HEK293 (cell line): ENCODE results near the gene MINAR2.

Experiments used
- KLF9 ChIP-seq: fragments of 450-650 bp; formaldehyde crosslinking; IDR thresholded peaks from 2 replicates; pipeline ENCODE4 v1.5.1; 2016; ENCODE audit warnings: missing biosample characterization, missing genetic modification characterization, low read depth
- MYNN ChIP-seq: fragments of 450-650 bp; formaldehyde crosslinking; IDR thresholded peaks from 2 replicates; pipeline ENCODE4 v1.5.1; 2016; ENCODE audit warnings: missing biosample characterization, missing genetic modification characterization, borderline replicate concordance
- MZF1 ChIP-seq: fragments of 450-650 bp; formaldehyde crosslinking; IDR thresholded peaks from 2 replicates; pipeline ENCODE4 v1.5.1; 2017; ENCODE audit warnings: missing biosample characterization, missing genetic modification characterization, borderline replicate concordance
- TRIM28 ChIP-seq: IDR thresholded peaks from 2 replicates; pipeline ENCODE4 v1.6.1; 2011; ENCODE audit warnings: low read length, control low read depth, borderline replicate concordance
- ZBTB7A ChIP-seq: fragments of 450-650 bp; formaldehyde crosslinking; IDR thresholded peaks from 2 replicates; pipeline ENCODE4 v1.5.1; 2016; ENCODE audit warnings: low read depth, missing biosample characterization, missing genetic modification characterization
- ZFP3 ChIP-seq: fragments of 450-650 bp; formaldehyde crosslinking; IDR thresholded peaks from 2 replicates; pipeline ENCODE4 v1.5.1; 2016; ENCODE audit warnings: low read depth, missing biosample characterization, missing genetic modification characterization
- ZNF121 ChIP-seq: fragments of 450-650 bp; formaldehyde crosslinking; IDR thresholded peaks from 2 replicates; pipeline ENCODE4 v1.5.1; 2016; ENCODE audit warnings: missing biosample characterization, missing genetic modification characterization
- ZNF221 ChIP-seq: fragments of 450-650 bp; formaldehyde crosslinking; IDR thresholded peaks from 2 replicates; pipeline ENCODE4 v1.5.1; 2017; ENCODE audit warnings: missing biosample characterization, missing genetic modification characterization, borderline replicate concordance
- ZNF350 ChIP-seq: fragments of 450-650 bp; formaldehyde crosslinking; IDR thresholded peaks from 2 replicates; pipeline ENCODE4 v1.5.0; 2017; ENCODE audit warnings: missing biosample characterization, mild to moderate bottlenecking, missing genetic modification characterization
- ZNF510 ChIP-seq: fragments of 450-650 bp; formaldehyde crosslinking; IDR thresholded peaks from 2 replicates; pipeline ENCODE4 v1.5.1; 2018; ENCODE audit warnings: mild to moderate bottlenecking, missing genetic modification characterization, missing biosample characterization; ENCODE audit not compliant: insufficient replicate concordance
- ZNF785 ChIP-seq: fragments of 450-650 bp; formaldehyde crosslinking; IDR thresholded peaks from 2 replicates; pipeline ENCODE4 v1.5.1; 2016; ENCODE audit warnings: missing biosample characterization, missing genetic modification characterization
- TF ChIP-seq, protein P1 (sequence below): fragments of 450-650 bp; formaldehyde crosslinking; IDR thresholded peaks from 2 replicates; pipeline ENCODE4 v1.5.1; 2016; ENCODE audit warnings: missing biosample characterization, missing genetic modification characterization
- TF ChIP-seq, protein P2 (sequence below): fragments of 450-650 bp; formaldehyde crosslinking; IDR thresholded peaks from 2 replicates; pipeline ENCODE4 v1.5.1; 2016; ENCODE audit warnings: missing biosample characterization, missing genetic modification characterization
- TF ChIP-seq, protein P3 (sequence below): fragments of 450-650 bp; IDR thresholded peaks from 2 replicates; pipeline ENCODE4 v1.5.1; 2018; ENCODE audit warnings: missing biosample characterization, missing genetic modification characterization

DNA sequence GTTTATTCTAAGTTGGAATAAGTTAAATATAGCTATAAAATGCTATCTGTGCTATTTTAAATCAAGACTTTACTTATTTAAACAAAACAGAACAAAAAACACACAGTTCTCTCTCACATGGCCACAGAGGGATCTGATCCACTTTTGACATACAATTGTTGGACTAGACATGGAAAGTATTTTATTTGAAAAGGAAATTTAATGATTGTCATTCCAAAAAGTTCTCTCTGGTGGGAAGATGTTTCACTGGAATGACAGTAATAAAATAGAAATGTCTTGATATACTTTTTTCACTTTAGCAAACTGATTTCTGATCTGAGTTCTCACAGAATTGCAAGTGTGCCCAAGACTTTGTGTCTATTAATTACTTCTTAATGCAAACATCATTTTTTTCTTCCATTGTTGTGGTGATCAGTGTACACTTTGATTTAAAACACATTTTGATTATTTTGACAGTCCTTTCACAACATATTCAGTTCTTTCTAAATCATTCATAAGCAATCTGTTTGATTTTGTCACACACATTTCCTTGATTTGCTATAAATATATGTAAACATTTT, 30.1 kb upstream of the MINAR2 start:
- TF ChIP-seq MYNN (tag by site-specific recombination) (no peak), ZNF121 (no peak), ZNF221 (tag by site-specific recombination) (no peak), ZFP3 (tag by site-specific recombination) (no peak), MZF1 (tag by site-specific recombination) (no peak), ZNF350 (tag by site-specific recombination) (no peak), KLF9 (tag by site-specific recombination) (no peak), ZNF510 (tag by site-specific recombination) (no peak), ZNF785 (tag by site-specific recombination) (no peak), TRIM28 (no peak), ZBTB7A (tag by site-specific recombination) (no peak)
- TF ChIP-seq, protein P1, sequence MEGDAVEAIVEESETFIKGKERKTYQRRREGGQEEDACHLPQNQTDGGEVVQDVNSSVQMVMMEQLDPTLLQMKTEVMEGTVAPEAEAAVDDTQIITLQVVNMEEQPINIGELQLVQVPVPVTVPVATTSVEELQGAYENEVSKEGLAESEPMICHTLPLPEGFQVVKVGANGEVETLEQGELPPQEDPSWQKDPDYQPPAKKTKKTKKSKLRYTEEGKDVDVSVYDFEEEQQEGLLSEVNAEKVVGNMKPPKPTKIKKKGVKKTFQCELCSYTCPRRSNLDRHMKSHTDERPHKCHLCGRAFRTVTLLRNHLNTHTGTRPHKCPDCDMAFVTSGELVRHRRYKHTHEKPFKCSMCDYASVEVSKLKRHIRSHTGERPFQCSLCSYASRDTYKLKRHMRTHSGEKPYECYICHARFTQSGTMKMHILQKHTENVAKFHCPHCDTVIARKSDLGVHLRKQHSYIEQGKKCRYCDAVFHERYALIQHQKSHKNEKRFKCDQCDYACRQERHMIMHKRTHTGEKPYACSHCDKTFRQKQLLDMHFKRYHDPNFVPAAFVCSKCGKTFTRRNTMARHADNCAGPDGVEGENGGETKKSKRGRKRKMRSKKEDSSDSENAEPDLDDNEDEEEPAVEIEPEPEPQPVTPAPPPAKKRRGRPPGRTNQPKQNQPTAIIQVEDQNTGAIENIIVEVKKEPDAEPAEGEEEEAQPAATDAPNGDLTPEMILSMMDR (tag by site-specific recombination): no peak
- TF ChIP-seq, protein P2, sequence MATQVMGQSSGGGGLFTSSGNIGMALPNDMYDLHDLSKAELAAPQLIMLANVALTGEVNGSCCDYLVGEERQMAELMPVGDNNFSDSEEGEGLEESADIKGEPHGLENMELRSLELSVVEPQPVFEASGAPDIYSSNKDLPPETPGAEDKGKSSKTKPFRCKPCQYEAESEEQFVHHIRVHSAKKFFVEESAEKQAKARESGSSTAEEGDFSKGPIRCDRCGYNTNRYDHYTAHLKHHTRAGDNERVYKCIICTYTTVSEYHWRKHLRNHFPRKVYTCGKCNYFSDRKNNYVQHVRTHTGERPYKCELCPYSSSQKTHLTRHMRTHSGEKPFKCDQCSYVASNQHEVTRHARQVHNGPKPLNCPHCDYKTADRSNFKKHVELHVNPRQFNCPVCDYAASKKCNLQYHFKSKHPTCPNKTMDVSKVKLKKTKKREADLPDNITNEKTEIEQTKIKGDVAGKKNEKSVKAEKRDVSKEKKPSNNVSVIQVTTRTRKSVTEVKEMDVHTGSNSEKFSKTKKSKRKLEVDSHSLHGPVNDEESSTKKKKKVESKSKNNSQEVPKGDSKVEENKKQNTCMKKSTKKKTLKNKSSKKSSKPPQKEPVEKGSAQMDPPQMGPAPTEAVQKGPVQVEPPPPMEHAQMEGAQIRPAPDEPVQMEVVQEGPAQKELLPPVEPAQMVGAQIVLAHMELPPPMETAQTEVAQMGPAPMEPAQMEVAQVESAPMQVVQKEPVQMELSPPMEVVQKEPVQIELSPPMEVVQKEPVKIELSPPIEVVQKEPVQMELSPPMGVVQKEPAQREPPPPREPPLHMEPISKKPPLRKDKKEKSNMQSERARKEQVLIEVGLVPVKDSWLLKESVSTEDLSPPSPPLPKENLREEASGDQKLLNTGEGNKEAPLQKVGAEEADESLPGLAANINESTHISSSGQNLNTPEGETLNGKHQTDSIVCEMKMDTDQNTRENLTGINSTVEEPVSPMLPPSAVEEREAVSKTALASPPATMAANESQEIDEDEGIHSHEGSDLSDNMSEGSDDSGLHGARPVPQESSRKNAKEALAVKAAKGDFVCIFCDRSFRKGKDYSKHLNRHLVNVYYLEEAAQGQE (tag by site-specific recombination): no peak
- TF ChIP-seq, protein P3, sequence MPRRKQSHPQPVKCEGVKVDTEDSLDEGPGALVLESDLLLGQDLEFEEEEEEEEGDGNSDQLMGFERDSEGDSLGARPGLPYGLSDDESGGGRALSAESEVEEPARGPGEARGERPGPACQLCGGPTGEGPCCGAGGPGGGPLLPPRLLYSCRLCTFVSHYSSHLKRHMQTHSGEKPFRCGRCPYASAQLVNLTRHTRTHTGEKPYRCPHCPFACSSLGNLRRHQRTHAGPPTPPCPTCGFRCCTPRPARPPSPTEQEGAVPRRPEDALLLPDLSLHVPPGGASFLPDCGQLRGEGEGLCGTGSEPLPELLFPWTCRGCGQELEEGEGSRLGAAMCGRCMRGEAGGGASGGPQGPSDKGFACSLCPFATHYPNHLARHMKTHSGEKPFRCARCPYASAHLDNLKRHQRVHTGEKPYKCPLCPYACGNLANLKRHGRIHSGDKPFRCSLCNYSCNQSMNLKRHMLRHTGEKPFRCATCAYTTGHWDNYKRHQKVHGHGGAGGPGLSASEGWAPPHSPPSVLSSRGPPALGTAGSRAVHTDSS (tag by site-specific recombination): no peak
